Activated CD4-positive, alpha-beta T cell treated with anti-CD3 and anti-CD28 coated beads for 36 hours (primary cell): ENCODE results near the gene SEMA7A. TPM values are rescaled to one million over a fixed set of nuclear protein-coding genes. Genes with fewer than 3 reads are reported as not detected.

Experiments
- ATAC-seq: fragments of 200-7000 bp; cut with Tn5 transposase; one replicate; pipeline ENCODE4 v1.10.0; 2021; ENCODE audit warnings: mild to moderate bottlenecking, moderate library complexity
- CTCF ChIA-PET: fragments of 350-600 bp; sonication (Branson Sonifier 250); formaldehyde crosslinking; loops from one replicate; lab custom pipeline; 2021; ENCODE audit warnings: antibody characterized with exemption; lab: Charles Lee
- POLR2A ChIA-PET: fragments of 350-600 bp; sonication (Branson Sonifier 250); formaldehyde crosslinking; loops from one replicate; lab custom pipeline; 2021; ENCODE audit warnings: antibody characterized with exemption, inconsistent platforms; lab: Charles Lee
- DNase-seq: peaks from one replicate; pipeline ENCODE4 v3.0.0-alpha.2; 2020
- H3K27ac Mint-ChIP-seq: one replicate; pipeline ENCODE4 v1.8.0; 2021; ENCODE audit warnings: mixed read lengths
- H3K27me3 Mint-ChIP-seq: one replicate; pipeline ENCODE4 v1.8.0; 2021; ENCODE audit warnings: mixed read lengths
- H3K36me3 Mint-ChIP-seq: one replicate; pipeline ENCODE4 v1.8.0; 2021; ENCODE audit warnings: low read depth, mixed read lengths
- H3K4me1 Mint-ChIP-seq: one replicate; pipeline ENCODE4 v1.8.0; 2021; ENCODE audit warnings: mixed read lengths
- H3K4me3 Mint-ChIP-seq: one replicate; pipeline ENCODE4 v1.8.0; 2021; ENCODE audit warnings: mild to moderate bottlenecking, moderate library complexity, mixed read lengths
- H3K9me3 Mint-ChIP-seq: one replicate; pipeline ENCODE4 v1.8.0; 2021; ENCODE audit warnings: low read depth, mixed read lengths
- intact Hi-C, 2 experiments: fragments of 100-400 bp; cut with DNase I in 1 of 2; cut with micrococcal nuclease in 1 of 2; formaldehyde crosslinking; loops; one replicate each; pipeline versions ENCODE4 v1.14.2 to v1.15.1; 2022 to 2024; cut with DNase I, micrococcal nuclease
- total RNA-seq, 2 experiments: library from RNA; stranded (reverse); gene quantifications; one replicate each; pipeline ENCODE4 v1.2.3, GENCODE V29; 2021

The SEMA7A gene
- total RNA-seq, 2 experiments from 2014 or later = 57.3 to 57.7 TPM

DNA sequence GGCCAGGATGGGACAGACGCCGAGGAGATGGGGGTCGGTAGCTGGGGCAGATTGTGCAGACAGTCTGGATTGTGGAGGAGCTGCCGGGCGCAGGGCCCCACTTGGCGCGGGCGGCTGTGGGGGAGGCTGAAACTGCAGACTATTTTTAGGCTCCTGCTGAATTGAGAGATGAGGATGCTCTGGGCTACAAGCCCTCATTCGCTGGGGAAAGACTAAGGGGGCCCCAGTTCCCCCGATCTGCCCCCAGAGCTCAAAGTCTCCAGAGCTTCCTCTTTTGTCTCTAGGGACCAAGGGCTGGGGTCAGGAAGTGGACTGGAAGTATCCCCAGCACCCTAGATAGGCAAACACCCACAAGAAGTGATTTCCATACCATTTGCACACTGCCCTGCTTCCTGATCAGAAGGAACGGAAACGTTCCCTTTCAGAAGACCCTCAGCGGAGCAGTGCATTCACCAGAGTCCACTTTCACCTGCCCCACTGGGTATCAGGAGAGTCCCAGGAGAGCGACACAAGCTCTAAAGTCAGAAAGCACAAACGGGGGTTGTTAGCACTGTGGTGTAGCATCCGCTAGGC lies 29.7 kb downstream of the SEMA7A start:
- no peaks in the 10 kb centered on the region for H3K27me3 Mint-ChIP-seq
- H3K4me3 Mint-ChIP-seq = peak overlapping the region; percentile 49
- DNase-seq (peak; percentile 51), ATAC-seq (no peak)
- CTCF ChIA-PET = interaction anchor here (0.6 to 7.0 kb wide), 12 partner anchors 8 to 376 kb away, joined by 3 to 37 read pairs (median 5); partner anchors contain the start of gene SEMA7A
- intact Hi-C loops = loop anchor here (1.0 to 10.0 kb wide), 7 partner anchors 20 to 1221 kb away; partner anchors contain the start of genes ARID3B (in 2 of the 2), SNUPN (in 1 of the 2) and UBL7 (in 1 of the 2)
- POLR2A ChIA-PET = interaction anchor here (1.5 kb wide), 1 partner anchor 20 kb away, joined by 8 read pairs; no protein-coding TSS in a partner anchor
- H3K9me3 Mint-ChIP-seq = no peaks in the 10 kb centered on the region
- no peaks in the 10 kb centered on the region for H3K36me3 Mint-ChIP-seq
- peak overlapping the region; percentile 87 for H3K27ac Mint-ChIP-seq
- H3K4me1 Mint-ChIP-seq = peaks cover 60% of the 10 kb centered on the region

DNA sequence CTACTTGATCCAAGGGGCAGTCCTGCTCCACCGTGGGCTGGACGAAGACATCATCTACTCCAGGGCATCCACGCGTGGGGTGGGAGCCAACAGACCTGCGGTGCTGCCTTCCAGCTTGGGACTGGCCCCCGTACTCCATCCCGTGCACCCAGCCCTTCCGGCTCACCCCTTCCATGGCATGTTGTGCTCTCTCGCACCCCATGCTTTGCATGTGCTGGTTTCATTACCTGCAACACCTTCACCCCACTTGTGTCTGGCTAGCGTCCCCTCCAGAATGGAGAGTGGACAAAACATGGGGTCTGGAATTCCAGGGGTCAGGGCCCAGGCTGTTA lies 30.2 kb downstream of the SEMA7A start:
- CTCF ChIA-PET = interaction anchor here (0.6 to 7.0 kb wide), 10 partner anchors 10 to 377 kb away, joined by 3 to 37 read pairs (median 7); partner anchors contain the start of gene SEMA7A
- no peak for DNase-seq
- no peaks in the 10 kb centered on the region for H3K27me3 Mint-ChIP-seq
- no peaks in the 10 kb centered on the region for H3K9me3 Mint-ChIP-seq
- intact Hi-C loops = loop anchor here (1.0 to 10.0 kb wide), 7 partner anchors 19 to 1221 kb away; partner anchors contain the start of genes ARID3B (in 2 of the 2), SNUPN (in 1 of the 2) and UBL7 (in 1 of the 2)
- H3K36me3 Mint-ChIP-seq = no peaks in the 10 kb centered on the region
- no peak for ATAC-seq
- peak overlapping the region; percentile 87 for H3K27ac Mint-ChIP-seq
- H3K4me3 Mint-ChIP-seq = peak overlapping the region; percentile 49
- POLR2A ChIA-PET = interaction anchor here (1.4 to 1.5 kb wide), 3 partner anchors 19 to 141 kb away, joined by 3 to 8 read pairs (median 6); no protein-coding TSS in a partner anchor
- peaks cover 66% of the 10 kb centered on the region for H3K4me1 Mint-ChIP-seq

DNA sequence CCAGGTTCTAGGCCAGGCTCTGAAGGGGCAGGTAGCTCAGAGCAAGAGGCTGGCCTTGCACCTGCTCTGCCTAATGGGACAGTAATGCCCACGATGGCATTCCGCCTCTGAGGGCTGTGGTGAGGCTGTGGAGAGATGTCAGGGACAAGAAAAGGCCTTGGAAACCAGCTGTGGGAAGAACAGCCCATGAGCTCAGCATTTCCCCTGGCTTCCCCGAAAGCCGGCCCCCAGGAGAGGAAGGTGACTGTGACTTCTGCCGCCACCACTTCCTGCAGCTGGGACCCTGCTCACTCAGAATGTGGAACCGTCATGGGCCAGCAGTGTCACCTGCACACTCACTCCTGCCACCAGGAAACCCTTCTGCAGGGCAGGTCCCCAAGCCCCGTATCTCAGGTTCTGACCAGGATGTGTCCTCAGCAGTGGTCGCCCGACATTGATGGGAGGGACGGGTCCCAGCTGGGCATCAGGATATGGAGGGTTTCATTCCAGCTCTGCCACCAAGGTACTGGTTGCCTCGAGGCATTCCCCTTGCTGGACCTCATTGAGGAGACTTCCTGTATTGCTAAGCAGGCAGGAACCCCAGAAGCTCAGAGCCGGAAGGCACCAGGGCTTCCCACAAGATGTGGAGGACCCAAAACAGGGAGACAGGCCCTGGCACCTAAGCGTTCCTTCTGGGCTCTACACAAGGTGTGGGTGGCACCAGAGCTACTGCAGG lies 30.7 kb downstream of the SEMA7A start:
- peak; percentile 74 for ATAC-seq
- CTCF ChIA-PET = interaction anchor here (0.5 to 7.0 kb wide), 16 partner anchors 9 to 385 kb away, joined by 3 to 37 read pairs (median 4); partner anchors contain the start of gene SEMA7A
- POLR2A ChIA-PET = interaction anchor here (0.7 to 1.5 kb wide), 4 partner anchors 19 to 409 kb away, joined by 3 to 8 read pairs (median 4); partner anchors contain the start of gene PML

DNA sequence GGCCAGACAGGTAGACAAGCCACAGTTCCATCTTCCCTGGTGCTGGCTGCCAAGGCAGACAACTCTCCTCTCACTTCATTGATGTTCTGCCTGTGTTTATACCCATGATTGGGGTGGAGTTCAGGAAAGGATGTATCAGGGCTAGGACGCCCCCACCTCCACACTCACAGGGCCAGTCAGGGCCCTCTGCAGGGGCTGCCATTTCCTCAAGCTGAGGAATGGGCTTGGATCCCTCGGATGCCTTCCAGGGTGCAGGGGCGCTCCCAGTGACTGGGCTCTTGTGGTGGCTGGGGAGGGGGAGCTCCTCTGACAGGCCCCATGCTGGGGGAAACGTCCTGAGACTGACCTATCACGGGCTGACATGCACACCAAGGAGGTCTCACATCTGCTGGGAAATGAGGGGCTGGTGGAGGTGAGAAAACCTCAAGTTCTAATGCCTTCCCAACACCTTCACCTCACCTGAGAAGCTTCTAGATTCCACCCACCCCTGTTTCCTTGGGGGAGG lies 31.4 kb downstream of the SEMA7A start:
- no peaks in the 10 kb centered on the region for H3K9me3 Mint-ChIP-seq
- intact Hi-C loops = loop anchor here (5.0 to 10.0 kb wide), 3 partner anchors 140 to 1222 kb away; partner anchors contain the start of genes ARID3B (in 1 of the 2) and SNUPN (in 1 of the 2)
- H3K27me3 Mint-ChIP-seq = no peaks in the 10 kb centered on the region
- peak; percentile 4 for ATAC-seq
- DNase-seq = peak; percentile 53
- no peaks in the 10 kb centered on the region for H3K36me3 Mint-ChIP-seq
- H3K4me1 Mint-ChIP-seq = peaks cover 77% of the 10 kb centered on the region
- peak overlapping the region; percentile 49 for H3K4me3 Mint-ChIP-seq
- POLR2A ChIA-PET = interaction anchor here (0.7 to 1.5 kb wide), 4 partner anchors 18 to 408 kb away, joined by 3 to 8 read pairs (median 4); partner anchors contain the start of gene PML
- H3K27ac Mint-ChIP-seq = peak overlapping the region; percentile 87
- CTCF ChIA-PET = interaction anchor here (0.6 to 7.0 kb wide), 14 partner anchors 9 to 386 kb away, joined by 3 to 37 read pairs (median 5); partner anchors contain the start of gene SEMA7A

More for the DNA sequence above, 30.7 kb downstream of the SEMA7A start:
- intact Hi-C loops = loop anchor here (1.0 to 10.0 kb wide), 7 partner anchors 19 to 1222 kb away; partner anchors contain the start of genes ARID3B (in 2 of the 2), SNUPN (in 1 of the 2) and UBL7 (in 1 of the 2)
- peak overlapping the region; percentile 49 for H3K4me3 Mint-ChIP-seq
- no peaks in the 10 kb centered on the region for H3K27me3 Mint-ChIP-seq
- no peaks in the 10 kb centered on the region for H3K36me3 Mint-ChIP-seq
- no peaks in the 10 kb centered on the region for H3K9me3 Mint-ChIP-seq
- H3K27ac Mint-ChIP-seq = peak overlapping the region; percentile 87
- peak; percentile 94 for DNase-seq
- H3K4me1 Mint-ChIP-seq = peaks cover 71% of the 10 kb centered on the region

DNA sequence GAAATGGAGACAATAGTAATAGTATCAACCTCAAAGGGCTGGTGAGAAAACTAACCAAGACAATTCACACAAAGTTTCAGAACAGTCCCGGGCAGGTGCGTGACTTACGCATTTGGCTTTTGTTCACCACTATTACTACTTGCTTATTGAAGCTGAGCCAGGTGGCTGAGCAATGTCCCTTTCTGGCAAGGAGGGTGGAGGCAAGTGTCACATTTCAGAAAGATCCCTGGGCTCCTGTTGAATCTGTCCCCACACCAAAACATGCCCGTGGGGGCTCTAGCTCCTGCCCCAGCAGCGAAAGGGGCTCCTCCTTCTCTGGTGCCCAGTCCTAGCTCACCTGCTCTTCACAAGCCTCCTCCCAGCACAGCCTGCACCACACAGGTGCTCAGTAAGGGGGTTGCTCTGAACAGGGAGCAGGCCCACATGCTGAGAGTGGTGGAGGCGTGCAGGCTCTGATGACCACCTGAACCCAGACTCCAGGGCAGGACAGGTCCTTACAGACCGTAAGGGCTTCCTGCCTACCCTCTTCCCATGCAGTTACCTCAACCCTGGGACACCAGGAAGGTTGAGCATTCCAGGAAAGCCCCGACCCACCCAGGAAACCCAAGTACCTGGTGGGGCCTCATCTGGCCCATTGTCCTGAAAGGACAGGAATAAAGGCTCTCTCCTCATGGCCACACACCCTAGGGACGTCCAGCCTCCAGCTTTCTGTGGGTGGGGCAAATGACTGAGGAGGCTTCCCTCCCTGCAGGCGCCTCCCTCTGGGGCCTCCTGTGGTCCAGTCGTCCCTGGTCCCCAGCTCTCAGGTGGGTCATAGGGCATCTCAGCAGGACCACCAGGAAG lies 32.6 kb downstream of the SEMA7A start:
- H3K4me1 Mint-ChIP-seq = peaks cover 87% of the 10 kb centered on the region
- H3K27ac Mint-ChIP-seq = peak overlapping the region; percentile 87
- peak; percentile 20 for ATAC-seq
- peak overlapping the region; percentile 32 for H3K4me3 Mint-ChIP-seq
- intact Hi-C loops = loop anchor here (1.0 to 10.0 kb wide), 5 partner anchors 17 to 1224 kb away; partner anchors contain the start of genes ARID3B (in 1 of the 2) and SNUPN (in 1 of the 2)
- ChIA-PET CTCF (interaction anchor here (0.8 to 7.0 kb wide), 7 partner anchors 11 to 377 kb away, joined by 3 to 37 read pairs (median 4); no protein-coding TSS in a partner anchor), POLR2A (interaction anchor here (1.2 to 2.1 kb wide), 2 partner anchors 12 to 22 kb away, joined by 3 to 7 read pairs; no protein-coding TSS in a partner anchor)
- no peaks in the 10 kb centered on the region for H3K9me3 Mint-ChIP-seq
- H3K27me3 Mint-ChIP-seq = no peaks in the 10 kb centered on the region
- H3K36me3 Mint-ChIP-seq = no peaks in the 10 kb centered on the region
- DNase-seq = peak; percentile 78

DNA sequence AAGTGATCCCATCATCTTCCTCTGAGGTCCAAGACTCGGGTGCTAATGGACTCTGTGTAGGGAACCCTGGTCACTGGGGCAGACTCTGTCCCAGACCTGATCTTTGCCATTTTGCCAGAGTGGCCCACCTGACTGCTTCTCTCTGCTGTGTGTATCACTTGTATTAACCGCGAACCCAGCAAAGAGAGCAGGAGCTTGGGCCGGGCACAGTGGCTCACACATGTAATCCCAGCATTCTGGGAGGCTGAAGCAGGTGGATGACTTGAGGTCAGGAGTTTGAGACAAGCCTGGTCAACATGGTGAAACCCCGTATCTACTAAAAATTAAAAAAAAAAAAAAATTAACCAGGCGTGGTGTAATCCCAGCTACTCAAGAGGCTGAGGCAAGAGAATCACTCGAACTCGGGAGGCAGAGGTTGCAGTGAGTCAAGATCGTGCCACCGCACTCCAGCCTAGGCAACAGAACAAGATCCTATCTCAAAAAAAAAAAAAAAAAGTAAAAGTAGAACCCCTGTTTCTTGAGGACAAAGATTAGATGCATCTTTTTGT lies 33.4 kb downstream of the SEMA7A start:
- H3K27me3 Mint-ChIP-seq = no peaks in the 10 kb centered on the region
- peak overlapping the region; percentile 35 for H3K4me3 Mint-ChIP-seq
- H3K27ac Mint-ChIP-seq = peak overlapping the region; percentile 87
- H3K9me3 Mint-ChIP-seq = no peaks in the 10 kb centered on the region
- H3K4me1 Mint-ChIP-seq = peaks cover 89% of the 10 kb centered on the region
- H3K36me3 Mint-ChIP-seq = no peaks in the 10 kb centered on the region
- peak; percentile 8 for ATAC-seq
- DNase-seq = peak; percentile 76
- intact Hi-C loops = loop anchor here (1.0 to 10.0 kb wide), 5 partner anchors 16 to 1224 kb away; partner anchors contain the start of genes ARID3B (in 1 of the 2) and SNUPN (in 1 of the 2)
- ChIA-PET CTCF (interaction anchor here (0.7 to 7.0 kb wide), 10 partner anchors 12 to 1293 kb away, joined by 3 to 37 read pairs (median 4); no protein-coding TSS in a partner anchor), POLR2A (interaction anchor here (0.6 to 2.1 kb wide), 4 partner anchors 12 to 393 kb away, joined by 3 to 7 read pairs (median 3); partner anchors contain the start of gene UBL7)

DNA sequence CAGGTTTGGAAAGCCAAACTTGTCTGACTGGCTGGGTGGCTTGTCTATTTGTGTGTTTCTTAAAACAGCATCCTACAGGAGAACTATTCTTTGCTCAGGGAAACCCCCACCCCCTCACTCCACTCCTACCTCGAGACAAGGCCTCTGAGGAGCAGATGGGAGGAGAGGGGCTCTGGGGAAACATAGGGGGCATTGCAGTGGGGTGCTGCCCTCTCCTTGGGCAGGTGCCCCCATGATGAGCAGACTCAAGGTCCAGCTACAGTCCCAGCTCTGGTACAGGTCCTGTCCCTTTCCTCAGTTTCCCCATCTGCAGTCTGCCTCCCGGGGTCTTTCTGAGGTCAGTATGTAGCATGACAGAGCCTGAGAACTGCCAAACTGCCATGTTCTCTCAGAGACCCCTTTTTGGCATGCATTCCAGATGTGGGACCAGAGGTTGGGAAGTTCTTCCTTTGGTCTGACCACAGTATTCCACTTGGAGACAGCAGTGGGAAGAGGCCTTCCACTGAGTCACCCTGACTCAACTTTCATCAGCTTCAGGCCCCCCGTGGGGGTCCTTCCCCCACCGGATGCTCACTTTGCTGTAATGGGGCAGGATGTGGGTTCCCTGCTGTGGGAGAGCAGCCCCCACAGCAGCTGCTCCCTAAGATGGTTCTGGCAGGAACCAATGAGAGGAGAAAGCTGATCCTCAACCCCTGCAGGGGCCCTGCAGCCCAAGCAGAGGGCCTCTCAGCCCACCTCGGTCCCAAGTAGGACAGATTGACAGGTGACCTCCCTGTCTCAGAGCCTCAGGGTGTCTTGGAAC lies 34.0 kb downstream of the SEMA7A start:
- POLR2A ChIA-PET = interaction anchor here (0.6 to 2.1 kb wide), 3 partner anchors 21 to 392 kb away, joined by 3 to 7 read pairs (median 3); partner anchors contain the start of gene UBL7
- Mint-ChIP-seq H3K9me3 (no peaks in the 10 kb centered on the region), H3K4me1 (peaks cover 94% of the 10 kb centered on the region), H3K27me3 (no peaks in the 10 kb centered on the region), H3K4me3 (peak overlapping the region; percentile 35), H3K27ac (peak overlapping the region; percentile 87), H3K36me3 (no peaks in the 10 kb centered on the region)
- intact Hi-C loops = loop anchor here (1.0 to 10.0 kb wide), 5 partner anchors 15 to 1225 kb away; partner anchors contain the start of genes ARID3B (in 1 of the 2) and SNUPN (in 1 of the 2)
- CTCF ChIA-PET = interaction anchor here (0.7 to 7.0 kb wide), 12 partner anchors 11 to 1294 kb away, joined by 3 to 37 read pairs (median 3); no protein-coding TSS in a partner anchor
- peak; percentile 4 for ATAC-seq
- DNase-seq = peak; percentile 76

DNA sequence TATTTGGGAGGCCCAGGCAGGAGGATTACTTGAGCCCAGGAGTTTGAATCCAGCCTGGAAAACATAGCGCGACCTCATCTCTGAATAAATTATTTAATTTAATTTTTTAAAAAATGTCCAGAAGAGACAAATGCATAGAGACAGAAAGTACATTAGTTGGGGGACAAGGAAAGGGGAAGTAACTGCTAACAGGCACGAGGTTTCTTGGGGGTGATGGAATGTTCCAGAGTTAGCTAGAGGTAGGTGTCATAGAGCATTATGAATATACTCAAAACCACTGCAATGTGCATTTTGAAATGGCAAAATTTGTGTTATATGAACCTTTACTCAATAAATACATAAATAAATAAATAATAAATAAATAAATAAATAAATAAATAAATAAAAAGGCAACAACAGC lies 34.7 kb downstream of the SEMA7A start:
- Mint-ChIP-seq H3K36me3 (no peaks in the 10 kb centered on the region), H3K27ac (peak overlapping the region; percentile 98), H3K9me3 (no peaks in the 10 kb centered on the region), H3K4me3 (no peak overlapping the region), H3K4me1 (peaks cover 96% of the 10 kb centered on the region), H3K27me3 (no peaks in the 10 kb centered on the region)
- ChIA-PET POLR2A (no interaction called here), CTCF (interaction anchor here (1.0 to 5.8 kb wide), 5 partner anchors 11 to 33 kb away, joined by 3 to 30 read pairs (median 6); no protein-coding TSS in a partner anchor)
- no peak for ATAC-seq
- intact Hi-C loops = no loop called here
- no peak for DNase-seq

DNA sequence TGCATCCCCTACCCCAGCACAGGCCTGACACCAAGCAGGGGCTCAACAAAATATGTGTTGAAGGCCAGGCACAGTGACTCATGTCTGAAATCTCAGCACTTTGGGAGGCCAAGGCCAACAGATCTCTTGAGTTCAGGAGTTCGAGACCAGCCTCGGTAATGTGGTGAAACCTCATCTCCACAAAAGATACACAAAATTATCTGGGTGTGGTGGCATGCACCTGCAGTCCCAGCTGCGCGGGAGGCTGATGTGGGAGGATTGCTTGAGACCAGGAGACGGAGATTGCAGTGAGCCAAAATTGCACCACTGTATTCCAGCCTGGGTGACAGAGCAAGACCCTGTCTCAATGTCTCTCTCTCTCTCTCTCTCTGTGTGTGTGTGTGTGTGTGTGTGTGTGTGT lies 35.6 kb downstream of the SEMA7A start:
- ATAC-seq = no peak
- POLR2A ChIA-PET = no interaction called here
- H3K4me1 Mint-ChIP-seq = peaks cover 93% of the 10 kb centered on the region
- H3K4me3 Mint-ChIP-seq = no peak overlapping the region
- no peaks in the 10 kb centered on the region for H3K36me3 Mint-ChIP-seq
- no peaks in the 10 kb centered on the region for H3K27me3 Mint-ChIP-seq
- DNase-seq = no peak
- intact Hi-C loops = no loop called here
- H3K27ac Mint-ChIP-seq = peak overlapping the region; percentile 98
- H3K9me3 Mint-ChIP-seq = no peaks in the 10 kb centered on the region
- CTCF ChIA-PET = interaction anchor here (1.4 to 5.8 kb wide), 2 partner anchors 15 to 22 kb away, joined by 6 to 48 read pairs; no protein-coding TSS in a partner anchor
